Omental fat pad (tissue), 4 donors: ENCODE measurements around the gene SPATA32. TPM values are rescaled to one million over a fixed set of nuclear protein-coding genes. Genes with fewer than 3 reads are reported as not detected.

ENCODE experiments used
- ATAC-seq: fragments of 150-250 bp; one replicate; pipeline ENCODE4 v1.9.1; 2016; ENCODE audit warnings: mild to moderate bottlenecking, moderate library complexity; ENCODE audit not compliant: low FRiP score
- DNase-seq: peaks from one replicate; pipeline ENCODE4 v3.0.0-alpha.2; 2019; ENCODE audit warnings: low spot score
- total RNA-seq, 4 donors: library from RNA; depleted of rRNA; stranded (reverse); fragments of >200 nt; gene quantifications; one replicate each; pipeline ENCODE4 v1.1.0, GENCODE V29; 2016
- TF ChIP-seq, protein P1 (sequence below), 3 donors: fragments of 450-650 bp; IDR thresholded peaks; one replicate each; pipeline ENCODE4 v1.5.1; 2016 to 2017; ENCODE audit warnings: antibody characterized with exemption in 3 of 3, mild to moderate bottlenecking in 3 of 3, moderate library complexity in 2 of 3

Gene SPATA32
- total RNA-seq, 4 donors from 2014 or later = 0.65 TPM; not detected in 3

GRCh38 chr17:45233423-45233924 is 28.4 kb downstream of the SPATA32 start:
- DNase-seq = no peak
- ATAC-seq = no peak
- TF ChIP-seq, protein P1, sequence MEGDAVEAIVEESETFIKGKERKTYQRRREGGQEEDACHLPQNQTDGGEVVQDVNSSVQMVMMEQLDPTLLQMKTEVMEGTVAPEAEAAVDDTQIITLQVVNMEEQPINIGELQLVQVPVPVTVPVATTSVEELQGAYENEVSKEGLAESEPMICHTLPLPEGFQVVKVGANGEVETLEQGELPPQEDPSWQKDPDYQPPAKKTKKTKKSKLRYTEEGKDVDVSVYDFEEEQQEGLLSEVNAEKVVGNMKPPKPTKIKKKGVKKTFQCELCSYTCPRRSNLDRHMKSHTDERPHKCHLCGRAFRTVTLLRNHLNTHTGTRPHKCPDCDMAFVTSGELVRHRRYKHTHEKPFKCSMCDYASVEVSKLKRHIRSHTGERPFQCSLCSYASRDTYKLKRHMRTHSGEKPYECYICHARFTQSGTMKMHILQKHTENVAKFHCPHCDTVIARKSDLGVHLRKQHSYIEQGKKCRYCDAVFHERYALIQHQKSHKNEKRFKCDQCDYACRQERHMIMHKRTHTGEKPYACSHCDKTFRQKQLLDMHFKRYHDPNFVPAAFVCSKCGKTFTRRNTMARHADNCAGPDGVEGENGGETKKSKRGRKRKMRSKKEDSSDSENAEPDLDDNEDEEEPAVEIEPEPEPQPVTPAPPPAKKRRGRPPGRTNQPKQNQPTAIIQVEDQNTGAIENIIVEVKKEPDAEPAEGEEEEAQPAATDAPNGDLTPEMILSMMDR (IDR thresholded peaks at IDR 0.05) = no peak

DNA sequence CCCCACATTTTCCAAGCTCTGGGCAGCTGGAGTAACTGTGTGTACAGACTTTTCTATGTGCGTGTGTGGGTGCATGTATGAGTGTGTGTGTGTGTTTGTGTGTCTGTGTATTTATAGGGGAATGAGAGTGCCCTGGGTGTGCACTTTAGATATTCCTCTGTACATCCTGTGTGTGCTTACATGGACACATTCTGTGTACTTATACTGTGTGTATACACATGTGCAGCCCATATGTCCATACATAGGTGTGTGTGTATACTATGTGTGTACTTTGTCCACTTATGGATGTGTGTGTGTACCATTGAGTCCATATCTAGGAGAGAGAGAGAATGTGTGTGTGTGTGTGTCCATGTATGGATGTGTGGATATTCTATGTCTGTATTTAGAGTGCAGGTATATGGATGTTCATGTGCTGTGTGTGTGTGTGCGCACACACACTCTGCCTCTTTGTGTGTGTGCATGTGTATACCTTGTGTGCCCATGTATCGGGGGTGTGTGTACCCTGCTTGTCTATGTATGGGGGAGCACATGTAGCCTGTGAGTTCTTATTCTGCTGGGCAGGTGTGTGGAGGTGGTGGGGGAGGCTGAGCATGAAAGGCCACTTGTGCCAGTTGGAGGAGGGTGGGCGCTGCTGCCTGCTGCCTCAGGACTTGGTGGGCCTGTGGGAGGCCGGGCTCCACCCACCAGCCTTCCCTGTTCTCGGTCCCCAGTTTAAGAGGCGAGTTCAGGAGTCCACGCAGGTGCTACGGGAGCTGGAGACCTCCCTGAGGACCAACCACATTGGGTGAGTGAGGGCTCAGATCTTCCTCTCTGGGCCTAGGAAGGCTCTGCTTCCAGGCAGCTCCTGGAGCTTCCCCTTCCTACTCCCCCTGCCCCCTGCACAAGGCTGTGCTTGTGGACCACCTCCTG is 29.1 kb downstream of the SPATA32 start:
- ATAC-seq (no peak), DNase-seq (no peak)
- TF ChIP-seq, protein P1 (IDR thresholded peaks at IDR 0.05) = no peak

DNA sequence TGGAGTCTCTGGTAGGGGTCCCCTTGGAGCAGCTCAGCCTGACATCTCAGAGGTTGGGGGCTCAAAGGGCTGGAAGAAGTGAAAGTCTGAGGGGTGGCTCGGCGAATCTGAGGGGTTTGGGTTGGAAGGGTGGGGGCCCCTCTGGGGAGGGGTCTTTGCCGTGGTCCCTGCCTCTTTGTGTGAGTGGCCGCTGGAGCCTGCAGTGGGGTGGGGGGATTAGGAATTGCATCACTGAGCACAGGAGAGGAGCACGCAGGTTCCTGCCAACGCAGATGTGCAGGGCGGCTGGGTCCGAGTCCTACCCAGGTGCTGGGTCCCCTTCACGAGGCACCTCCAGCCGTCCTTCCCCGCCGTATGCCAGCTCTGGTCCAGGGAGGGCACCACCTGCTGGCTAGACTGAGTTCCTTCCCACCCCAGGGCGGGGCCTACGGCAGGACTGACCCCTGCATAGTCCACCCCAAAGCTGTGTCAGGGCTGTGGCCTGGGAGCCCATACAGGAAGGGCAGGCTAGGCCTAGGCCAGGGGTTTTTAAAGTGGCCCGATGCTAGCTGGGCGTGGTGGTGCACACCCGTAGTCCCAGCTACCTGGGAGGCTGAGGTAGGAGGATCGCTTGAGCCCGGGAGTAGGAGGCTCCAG is 30.3 kb downstream of the SPATA32 start:
- ATAC-seq (no peak), DNase-seq (no peak)
- TF ChIP-seq, protein P1 (IDR thresholded peaks at IDR 0.05) = no peak

- DNase-seq (no peak), ATAC-seq (no peak)
- TF ChIP-seq, protein P1 (IDR thresholded peaks at IDR 0.05) = no peak
Measured at GRCh38 chr17:45230787-45231480, 31.0 kb downstream of the SPATA32 start.

DNA sequence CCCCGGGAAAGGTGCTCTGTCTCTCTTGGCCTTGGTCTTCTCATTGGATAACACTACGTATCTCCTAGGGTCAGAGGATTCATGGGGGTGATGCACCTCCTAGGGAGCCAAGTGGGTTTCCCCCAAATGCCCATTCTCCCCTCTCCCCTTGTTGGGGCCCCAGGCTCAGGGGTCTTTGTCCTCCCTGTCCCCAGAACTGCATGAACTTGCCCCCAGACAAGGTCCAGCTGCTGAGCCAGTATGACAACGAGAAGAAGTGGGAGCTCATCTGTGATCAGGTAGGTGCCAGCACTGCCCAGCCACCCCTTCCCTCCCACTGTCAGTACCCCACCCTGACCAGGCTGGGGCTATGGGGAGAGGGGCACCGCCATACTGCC is 31.5 kb downstream of the SPATA32 start:
- DNase-seq = no peak
- ATAC-seq = no peak
- TF ChIP-seq, protein P1 (IDR thresholded peaks at IDR 0.05) = no peak

DNA sequence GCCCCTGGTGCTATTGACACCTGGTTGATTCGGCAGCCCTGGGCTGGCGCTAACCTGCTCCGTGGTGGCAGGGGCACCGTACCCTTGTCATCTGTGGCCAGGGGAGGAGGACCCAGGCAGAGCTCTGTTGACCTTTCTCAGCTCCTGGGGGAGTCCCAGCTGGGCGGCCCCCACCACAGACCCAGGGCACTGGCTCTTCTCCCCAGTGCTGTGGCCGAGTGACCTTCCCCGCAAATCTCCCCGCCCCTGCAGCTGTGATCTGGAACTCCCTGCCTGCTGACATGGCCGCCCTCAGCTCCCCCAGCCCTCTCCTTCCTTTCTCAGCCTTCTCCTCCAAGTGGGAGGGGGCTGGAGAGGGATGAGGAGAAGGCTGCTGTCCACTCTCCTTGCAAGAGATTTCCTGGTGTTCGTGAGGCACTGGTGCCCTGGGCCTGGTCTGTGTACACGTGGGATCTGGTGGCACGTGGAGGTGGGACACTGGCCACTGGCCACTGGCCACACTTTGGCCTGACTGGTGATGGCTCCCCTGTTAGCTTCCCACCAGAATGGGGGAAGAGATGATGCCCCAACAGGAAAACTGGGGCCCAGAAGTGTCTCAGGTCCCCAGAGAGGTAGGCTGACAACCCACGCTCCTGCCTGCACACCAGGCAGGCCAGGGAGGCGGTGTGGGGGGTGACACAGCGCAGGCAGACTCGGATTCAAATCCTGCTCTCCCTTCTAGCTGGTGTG is 32.0 kb downstream of the SPATA32 start:
- TF ChIP-seq, protein P1 (IDR thresholded peaks at IDR 0.05) = no peak
- no peak for DNase-seq
- no peak for ATAC-seq
